BLaER1 treated with 17β-estradiol and CSF1 and Interleukin-3, amounts not matched to agents 10 nM and 100 nM (cell line): ENCODE data around the gene BBS12.
"Not testable (repeated sequence)": the region's sequence is repeated elsewhere in the genome, so short reads cannot be mapped to it uniquely, and the experiment has no call there.

Experiments
- H3K27ac ChIP-seq, 11 experiments: shearing (Covaris generic); formaldehyde crosslinking; 2 replicates each; pipeline ENCODE4 v1.8.1; 2022
- H3K27me3 ChIP-seq, 11 experiments: shearing (Covaris generic); formaldehyde crosslinking; 2 replicates each; pipeline ENCODE4 v1.8.1; 2022
- H3K36me3 ChIP-seq, 11 experiments: shearing (Covaris generic); formaldehyde crosslinking; 2 replicates each; pipeline ENCODE4 v1.8.1; 2022
- H3K4me1 ChIP-seq, 10 experiments: shearing (Covaris generic); formaldehyde crosslinking; 2 replicates each; pipeline ENCODE4 v1.8.1; 2022
- H3K4me2 ChIP-seq, 11 experiments: shearing (Covaris generic); formaldehyde crosslinking; 2 replicates each; pipeline ENCODE4 v1.8.1; 2022
- H3K4me3 ChIP-seq, 10 experiments: shearing (Covaris generic); formaldehyde crosslinking; 2 replicates each; pipeline ENCODE4 v1.8.1; 2022
- H3K9ac ChIP-seq, 11 experiments: shearing (Covaris generic); formaldehyde crosslinking; 2 replicates each; pipeline ENCODE4 v1.8.1; 2022
- H3K9me3 ChIP-seq, 11 experiments: shearing (Covaris generic); formaldehyde crosslinking; replicated peaks in 1 of 11; 2 replicates each; pipeline ENCODE4 v1.8.1; 2022
- H4K20me1 ChIP-seq, 11 experiments: shearing (Covaris generic); formaldehyde crosslinking; 2 replicates each; pipeline ENCODE4 v1.8.1; 2022
- Cebpa-rat ChIP-seq, 11 experiments: shearing (Covaris generic); IDR thresholded peaks; 2 replicates each; pipeline ENCODE4 v1.8.1; 2022

Gene BBS12

DNA sequence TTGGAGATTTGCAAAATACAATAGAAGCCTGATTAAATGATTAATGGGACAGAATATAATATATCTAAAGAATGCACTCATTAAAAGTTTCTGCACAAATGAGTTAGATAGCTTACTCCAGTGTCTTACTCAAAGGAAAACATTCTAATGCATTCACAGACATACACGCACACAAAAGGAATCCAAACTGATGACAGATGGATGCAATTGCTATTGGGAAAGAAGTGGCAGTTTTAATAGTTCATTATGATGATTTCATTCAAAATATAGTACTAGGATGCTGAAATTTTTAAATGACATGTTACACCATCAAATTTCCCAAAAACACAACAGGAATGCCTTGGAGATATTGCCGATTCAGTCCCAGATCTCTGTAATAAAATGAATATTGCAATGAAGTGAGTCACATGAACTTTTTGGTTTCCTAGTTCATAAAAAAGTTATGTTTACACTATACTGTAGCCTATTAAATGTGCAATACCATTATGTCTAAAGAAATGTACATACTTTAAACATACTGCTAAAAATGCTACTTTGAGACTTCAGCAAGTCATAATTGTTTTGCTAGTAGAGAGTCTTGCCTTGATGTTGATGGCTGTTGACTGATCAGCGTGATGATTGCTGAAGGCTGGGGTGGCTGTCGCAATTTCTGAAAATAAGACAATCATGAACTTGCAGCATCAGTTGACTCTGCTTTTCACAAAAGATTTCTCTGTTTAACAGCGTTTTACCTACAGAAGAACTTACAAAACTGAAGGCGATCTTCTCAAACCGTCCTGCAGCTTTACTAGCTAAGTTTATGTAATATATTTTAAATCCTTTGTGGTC lies 45.6 kb downstream of the BBS12 start:
- Histone ChIP-seq H3K36me3 (no peaks in the 10 kb centered on the region), H3K4me3 (no peak overlapping the region), H3K9ac (no peak overlapping the region), H3K27me3 (no peaks in the 10 kb centered on the region), H4K20me1 (no peaks in the 10 kb centered on the region), H3K4me2 (no peak overlapping the region), H3K4me1 (peaks cover 0 to 5% (median 0%) of the 10 kb centered on the region in 10 experiments; a peak in 1 of 20 replicates), H3K27ac (no peak overlapping the region), H3K9me3 (peaks cover 0 to 5% (median 0%) of the 10 kb centered on the region in 11 experiments; a peak in 1 of 22 replicates)
- no peak for TF ChIP-seq Cebpa-rat (IDR thresholded peaks at IDR 0.05)

DNA sequence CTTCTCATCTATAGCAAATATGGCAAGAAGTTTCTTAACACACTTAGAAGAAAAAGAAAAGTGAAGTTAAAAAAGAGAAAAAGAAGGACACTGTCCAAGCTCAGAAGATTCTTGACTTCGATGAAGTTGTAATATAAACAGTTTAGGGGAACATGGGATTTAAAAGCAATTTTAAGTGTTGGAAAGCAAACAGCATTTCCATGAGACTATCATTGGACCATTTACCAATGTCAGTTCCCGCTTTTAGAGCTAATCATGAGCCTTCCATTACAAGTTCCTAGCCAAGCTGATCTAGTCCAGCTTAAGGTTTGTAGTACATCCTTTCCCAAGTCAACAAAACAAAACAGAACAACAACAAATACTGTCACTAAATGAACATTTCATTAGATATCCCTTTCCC lies 49.0 kb downstream of the BBS12 start:
- no peak overlapping the region for H3K27ac ChIP-seq
- no peaks in the 10 kb centered on the region for H3K4me1 ChIP-seq
- TF ChIP-seq Cebpa-rat (IDR thresholded peaks at IDR 0.05), result no peak
- no peaks in the 10 kb centered on the region for H3K27me3 ChIP-seq
- no peak overlapping the region for H3K4me2 ChIP-seq
- H3K9ac ChIP-seq, result no peak overlapping the region
- H4K20me1 ChIP-seq, result no peaks in the 10 kb centered on the region
- H3K4me3 ChIP-seq, result no peak overlapping the region
- no peaks in the 10 kb centered on the region for H3K36me3 ChIP-seq
- H3K9me3 ChIP-seq, result peaks cover 0 to 5% (median 0%) of the 10 kb centered on the region in 11 experiments; a peak in 1 of 22 replicates

DNA sequence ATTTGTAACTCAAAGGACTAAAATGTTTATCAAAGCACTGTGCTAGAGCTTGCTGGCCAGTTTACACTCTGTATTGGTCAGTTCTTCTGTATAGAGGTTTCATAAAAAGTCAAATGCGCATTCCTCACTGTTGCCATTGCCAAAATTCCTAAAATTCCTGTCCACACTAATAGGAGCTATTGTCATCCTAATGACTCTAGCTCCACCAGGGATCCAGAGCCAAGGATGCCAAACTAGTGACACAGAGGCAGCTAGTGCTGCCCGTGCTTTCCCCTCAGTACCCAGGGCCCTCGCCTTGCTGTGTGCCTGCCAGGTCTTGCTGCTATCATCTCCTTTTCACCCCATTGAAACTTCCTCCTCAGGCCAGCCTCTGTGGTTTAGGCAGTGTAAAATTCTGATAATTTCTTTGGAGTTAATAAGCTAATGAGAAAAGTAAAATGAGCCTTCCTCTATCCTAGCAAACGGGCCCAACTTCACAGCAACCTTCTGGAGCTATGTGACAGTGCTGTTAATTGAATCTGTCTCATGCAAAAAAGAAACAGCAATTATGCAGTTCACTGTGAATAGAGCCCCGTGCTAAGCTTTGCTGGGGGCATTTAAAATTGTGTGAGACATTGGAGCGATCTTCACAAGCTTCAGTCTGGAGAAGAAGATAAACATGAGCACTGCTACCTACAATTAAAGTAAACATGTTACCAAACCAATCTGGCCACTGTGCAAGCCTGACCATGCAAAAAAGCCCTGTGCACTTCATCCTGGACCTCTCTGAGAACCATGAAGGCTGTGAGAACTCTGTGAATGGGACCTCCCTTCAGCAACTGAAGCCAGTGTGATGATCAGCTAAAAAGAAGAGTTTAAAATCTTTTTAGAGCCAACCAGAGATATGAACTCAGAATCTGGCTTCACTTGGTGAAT lies 51.1 kb downstream of the BBS12 start:
- H3K36me3 ChIP-seq, result no peaks in the 10 kb centered on the region
- H3K4me3 ChIP-seq, result no peak overlapping the region
- H3K4me2 ChIP-seq, result no peak overlapping the region
- no peak overlapping the region for H3K27ac ChIP-seq
- no peak for TF ChIP-seq Cebpa-rat (IDR thresholded peaks at IDR 0.05)
- H3K9me3 ChIP-seq, result peaks cover 0 to 5% (median 0%) of the 10 kb centered on the region in 11 experiments; a peak in 1 of 22 replicates
- H3K4me1 ChIP-seq, result no peaks in the 10 kb centered on the region
- H3K9ac ChIP-seq, result no peak overlapping the region
- no peaks in the 10 kb centered on the region for H4K20me1 ChIP-seq
- no peaks in the 10 kb centered on the region for H3K27me3 ChIP-seq

DNA sequence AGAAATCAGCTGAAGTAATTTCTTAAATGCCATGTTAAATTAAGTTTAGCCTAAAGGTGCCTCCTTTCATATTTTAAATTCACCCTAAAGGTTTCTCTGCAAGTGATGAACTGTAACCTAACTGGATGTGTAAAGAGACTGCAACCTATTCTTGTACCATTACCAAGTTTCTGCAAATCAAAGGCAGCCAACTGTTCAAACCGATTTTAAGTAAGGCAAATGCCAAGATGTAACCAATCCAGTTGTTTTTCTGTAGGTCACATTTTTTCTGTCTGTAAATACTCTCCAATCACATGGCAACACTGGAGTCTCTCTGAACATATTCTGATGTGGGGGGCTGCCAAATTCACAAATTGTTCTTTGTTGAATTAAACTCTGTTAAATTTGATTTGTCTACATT lies 51.8 kb downstream of the BBS12 start:
- H3K9me3 ChIP-seq, result peaks cover 0 to 5% (median 0%) of the 10 kb centered on the region in 11 experiments; a peak in 1 of 22 replicates
- H3K27me3 ChIP-seq, result no peaks in the 10 kb centered on the region
- no peaks in the 10 kb centered on the region for H3K36me3 ChIP-seq
- no peaks in the 10 kb centered on the region for H3K4me1 ChIP-seq
- no peak overlapping the region for H3K4me3 ChIP-seq
- H3K9ac ChIP-seq, result no peak overlapping the region
- no peaks in the 10 kb centered on the region for H4K20me1 ChIP-seq
- TF ChIP-seq Cebpa-rat (IDR thresholded peaks at IDR 0.05), result no peak
- H3K27ac ChIP-seq, result no peak overlapping the region
- H3K4me2 ChIP-seq, result no peak overlapping the region

DNA sequence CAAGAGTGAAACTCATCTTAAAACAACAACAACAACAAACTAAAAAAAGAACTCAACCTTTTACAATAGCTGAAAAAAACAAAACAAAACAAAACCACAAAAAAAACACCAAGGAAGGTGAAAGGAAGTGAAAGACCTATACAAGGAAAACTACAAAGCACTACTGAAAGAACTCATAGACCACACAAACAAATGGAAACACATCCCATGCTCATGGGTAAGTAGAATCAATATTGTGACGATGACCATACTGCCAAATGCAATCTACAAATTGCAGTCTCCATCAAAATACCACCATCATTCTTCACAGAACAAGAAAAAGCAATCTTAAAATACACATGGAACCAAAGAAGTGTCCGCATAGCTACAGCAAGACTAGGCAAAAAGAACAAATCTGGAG lies 52.6 kb downstream of the BBS12 start:
- Histone ChIP-seq H3K4me3 (no peak overlapping the region), H4K20me1 (no peaks in the 10 kb centered on the region), H3K4me2 (no peak overlapping the region), H3K4me1 (no peaks in the 10 kb centered on the region), H3K27me3 (no peaks in the 10 kb centered on the region), H3K27ac (no peak overlapping the region), H3K9me3 (no peaks in the 10 kb centered on the region), H3K9ac (no peak overlapping the region), H3K36me3 (no peaks in the 10 kb centered on the region)
- no peak for TF ChIP-seq Cebpa-rat (IDR thresholded peaks at IDR 0.05)

DNA sequence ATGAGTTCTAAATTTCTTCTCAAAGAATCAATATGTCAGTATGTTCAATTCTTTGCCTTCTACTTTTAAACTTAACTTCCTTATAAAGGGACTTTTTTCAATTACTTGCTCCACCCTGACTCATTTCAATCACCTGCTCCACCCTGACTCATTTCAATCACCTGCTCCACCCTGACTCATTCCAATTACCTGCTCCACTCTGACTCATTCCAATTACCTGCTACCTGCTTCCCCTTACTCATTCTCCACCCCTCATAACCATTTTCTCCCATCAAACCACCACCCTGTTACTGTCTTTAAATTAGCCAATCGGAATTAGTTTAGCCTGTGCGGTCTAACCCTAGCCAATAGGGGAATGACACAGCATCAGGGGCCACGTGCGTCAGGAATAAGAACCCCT lies 53.8 kb downstream of the BBS12 start:
- H3K4me1 ChIP-seq, H3K4me2 ChIP-seq, H3K27me3 ChIP-seq: not testable (repeated sequence)

DNA sequence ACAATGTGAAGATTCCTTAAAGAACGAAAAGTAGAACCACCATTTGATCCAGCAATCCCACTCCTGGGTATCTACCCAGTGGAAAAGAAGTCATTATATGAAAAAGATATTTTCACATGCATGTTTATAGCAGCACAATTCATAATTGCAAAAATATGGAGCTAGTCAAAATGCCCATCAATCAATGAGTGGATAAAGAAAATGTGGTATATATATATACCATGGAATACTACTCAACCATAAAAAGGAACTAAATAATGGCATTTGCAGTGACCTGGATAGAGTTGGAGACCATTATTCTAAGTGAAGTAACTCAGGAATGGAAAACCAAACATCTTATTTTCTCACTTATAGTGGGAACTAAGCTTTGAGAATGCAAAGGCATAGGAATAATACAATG lies 54.4 kb downstream of the BBS12 start:
- H4K20me1 ChIP-seq, H3K9ac ChIP-seq, H3K9me3 ChIP-seq, H3K4me1 ChIP-seq, H3K27me3 ChIP-seq, H3K4me3 ChIP-seq, H3K36me3 ChIP-seq, H3K4me2 ChIP-seq, H3K27ac ChIP-seq: not testable (repeated sequence)

More for the DNA sequence above, 53.8 kb downstream of the BBS12 start:
- H4K20me1 ChIP-seq, H3K36me3 ChIP-seq, H3K4me3 ChIP-seq, H3K9me3 ChIP-seq, H3K9ac ChIP-seq, H3K27ac ChIP-seq: not testable (repeated sequence)

DNA sequence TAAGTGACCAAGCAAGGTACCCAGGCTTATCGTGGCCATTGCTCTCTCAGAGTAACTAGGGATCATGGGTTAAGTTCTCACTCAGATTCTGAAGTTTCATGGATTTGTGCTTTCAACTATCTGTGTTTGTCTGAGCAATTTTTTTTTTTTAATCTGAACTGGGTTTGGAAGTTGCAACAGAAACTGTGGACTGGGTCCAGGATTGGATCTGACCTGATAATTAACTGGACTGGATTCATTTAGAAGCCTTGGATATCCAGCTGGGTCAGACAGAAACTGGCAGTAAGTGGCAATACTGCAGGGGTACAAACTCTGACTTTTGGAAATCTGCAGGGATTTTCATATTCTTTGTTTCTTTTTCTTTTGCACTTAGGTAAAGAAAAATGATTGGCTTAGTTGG lies 55.4 kb downstream of the BBS12 start:
- no peak overlapping the region for H3K4me2 ChIP-seq
- H3K36me3 ChIP-seq, result no peaks in the 10 kb centered on the region
- H3K27me3 ChIP-seq, result no peaks in the 10 kb centered on the region
- no peaks in the 10 kb centered on the region for H3K9me3 ChIP-seq
- H3K4me1 ChIP-seq, result no peaks in the 10 kb centered on the region
- no peak for TF ChIP-seq Cebpa-rat (IDR thresholded peaks at IDR 0.05)
- no peak overlapping the region for H3K27ac ChIP-seq
- no peaks in the 10 kb centered on the region for H4K20me1 ChIP-seq
- H3K4me3 ChIP-seq, result no peak overlapping the region
- no peak overlapping the region for H3K9ac ChIP-seq

DNA sequence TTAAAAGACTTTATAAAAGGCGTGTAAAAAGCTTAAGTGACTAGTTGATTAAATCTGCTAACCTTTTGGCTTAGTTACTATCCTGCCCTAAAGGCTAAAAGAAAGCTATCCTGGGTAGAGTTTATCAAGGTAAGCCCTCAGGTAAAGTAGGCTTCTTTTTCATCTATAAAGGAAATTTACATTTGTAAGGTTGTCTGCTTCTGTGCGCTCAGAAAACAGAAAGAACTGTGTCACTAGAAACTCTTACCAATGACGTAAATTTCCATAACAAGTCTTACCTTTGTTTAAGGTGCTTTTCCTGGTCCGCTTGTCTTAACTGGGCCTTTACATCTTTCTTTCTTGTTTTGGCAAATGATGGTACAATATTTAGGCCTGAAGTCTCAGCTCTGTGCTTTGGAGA lies 56.4 kb downstream of the BBS12 start:
- no peaks in the 10 kb centered on the region for H3K36me3 ChIP-seq
- no peaks in the 10 kb centered on the region for H4K20me1 ChIP-seq
- H3K9me3 ChIP-seq, result no peaks in the 10 kb centered on the region
- no peak overlapping the region for H3K9ac ChIP-seq
- no peak for TF ChIP-seq Cebpa-rat (IDR thresholded peaks at IDR 0.05)
- H3K4me3 ChIP-seq, result no peak overlapping the region
- H3K4me1 ChIP-seq, result no peaks in the 10 kb centered on the region
- H3K27me3 ChIP-seq, result no peaks in the 10 kb centered on the region
- H3K4me2 ChIP-seq, result no peak overlapping the region
- no peak overlapping the region for H3K27ac ChIP-seq
